H1 (cell line): Measurements from ENCODE around the gene OOSP3. TPM values are rescaled to one million over a fixed set of nuclear protein-coding genes. Genes with fewer than 3 reads are reported as not detected.

Source experiments
- CTCF ChIA-PET: fragments of 300-600 bp; sonication (Branson Sonifier 250); formaldehyde crosslinking; loops from one replicate; lab custom pipeline; 2021; ENCODE audit not compliant: partially characterized antibody; lab: Charles Lee
- POLR2A ChIA-PET: fragments of 300-600 bp; sonication (Branson Sonifier 250); formaldehyde crosslinking; loops from one replicate; lab custom pipeline; 2021; ENCODE audit warnings: inconsistent platforms; ENCODE audit not compliant: partially characterized antibody; lab: Charles Lee
- DNase-seq, 2 experiments: peaks; one replicate each; pipeline versions ENCODE4 v3.0.0 to v3.0.0-alpha.2; 2010 to 2022; ENCODE audit warnings: low spot score in 2 of 2, low read depth in 1 of 2, mixed read lengths in 1 of 2
- FAIRE-seq: peaks from 2 replicates; lab custom pipeline; 2011; peaks lifted over from hg19 to GRCh38; lab: Jason Lieb, UNC
- H2AFZ ChIP-seq: 2 replicates; pipeline ENCODE4 v1.8.1; 2012; ENCODE audit warnings: low read length, inconsistent platforms
- H2AK5ac ChIP-seq: 2 replicates; pipeline ENCODE4 v1.6.1; 2013; ENCODE audit warnings: low read depth, low read length
- H2BK120ac ChIP-seq: replicated peaks from 2 replicates; pipeline ENCODE3; 2013; ENCODE audit warnings: low read depth, low read length, inconsistent platforms
- H2BK12ac ChIP-seq: 2 replicates; pipeline ENCODE4 v1.6.1; 2013; ENCODE audit warnings: low read depth, low read length
- H2BK15ac ChIP-seq: 2 replicates; pipeline ENCODE4 v1.6.1; 2013; ENCODE audit warnings: low read length
- H2BK20ac ChIP-seq: 2 replicates; pipeline ENCODE4 v1.6.1; 2013; ENCODE audit warnings: low read length
- H2BK5ac ChIP-seq: 2 replicates; pipeline ENCODE4 v1.6.1; 2013; ENCODE audit warnings: low read depth, low read length
- H3K14ac ChIP-seq: 2 replicates; pipeline ENCODE4 v1.6.1; 2013; ENCODE audit warnings: inconsistent platforms; ENCODE audit not compliant: insufficient read length
- H3K18ac ChIP-seq: 2 replicates; pipeline ENCODE4 v1.6.1; 2013; ENCODE audit warnings: low read length; ENCODE audit errors: extremely low read depth
- H3K23ac ChIP-seq: 2 replicates; pipeline ENCODE4 v1.6.1; 2013; ENCODE audit warnings: inconsistent platforms; ENCODE audit not compliant: insufficient read length
- H3K23me2 ChIP-seq: 2 replicates; pipeline ENCODE4 v1.6.1; 2013; ENCODE audit warnings: low read depth, low read length
- H3K27ac ChIP-seq: 2 replicates; pipeline ENCODE4 v1.6.1; 2011; ENCODE audit warnings: low read depth, low read length, inconsistent platforms
- H3K27me3 ChIP-seq, 4 experiments: replicated peaks in 1 of 4; 1 replicate in 1 of 4; 2 replicates in 3 of 4; pipeline versions ENCODE4 v1.6.1 to v1.8.1; 2011 to 2013; ENCODE audit warnings: low read length in 3 of 4, mild to moderate bottlenecking in 3 of 4, inconsistent platforms in 2 of 4, mixed read lengths in 2 of 4, moderate library complexity in 1 of 4; ENCODE audit not compliant: control insufficient read depth in 3 of 4, insufficient read depth in 3 of 4; ENCODE audit errors: extremely low read depth in 1 of 4
- H3K36me3 ChIP-seq, 4 experiments: 2 replicates each; pipeline versions ENCODE4 v1.6.1 to v1.8.1; 2011 to 2013; ENCODE audit warnings: mild to moderate bottlenecking in 4 of 4, low read length in 3 of 4, moderate library complexity in 2 of 4, control low read depth in 1 of 4, inconsistent platforms in 1 of 4; ENCODE audit not compliant: insufficient read depth in 4 of 4, control insufficient read depth in 2 of 4
- H3K4ac ChIP-seq: replicated peaks from 2 replicates; pipeline ENCODE3; 2013; ENCODE audit warnings: low read length, low read depth, mixed read lengths, inconsistent platforms; ENCODE audit not compliant: insufficient read length
- H3K4me1 ChIP-seq, 4 experiments: replicated peaks in 1 of 4; 1 replicate in 1 of 4; 2 replicates in 3 of 4; pipeline versions ENCODE4 v1.6.1 to v1.8.1; 2011 to 2013; ENCODE audit warnings: low read length in 3 of 4, inconsistent platforms in 2 of 4, mixed read lengths in 1 of 4; ENCODE audit not compliant: insufficient read depth in 4 of 4, control insufficient read depth in 3 of 4
- H3K4me2 ChIP-seq, 2 experiments: 2 replicates each; pipeline versions ENCODE4 v1.6.1 to v1.8.1; 2011 to 2013; ENCODE audit warnings: low read depth in 2 of 2, low read length in 2 of 2, control low read depth in 1 of 2, inconsistent platforms in 1 of 2, mild to moderate bottlenecking in 1 of 2; ENCODE audit not compliant: insufficient read depth in 1 of 2
- H3K4me3 ChIP-seq, 4 experiments: fragments of 200-600, 300-600 bp in 1 of 4; sonication (generic), shearing (Covaris generic), sonication (Bioruptor Twin) in 1 of 4; 2 replicates each; pipeline versions ENCODE4 v1.5.1 to v1.8.1; 2011 to 2016; ENCODE audit warnings: low read length in 4 of 4, low read depth in 3 of 4, control low read depth in 2 of 4, inconsistent platforms in 2 of 4, mild to moderate bottlenecking in 2 of 4, mixed read lengths in 1 of 4, moderate library complexity in 1 of 4; ENCODE audit not compliant: insufficient read depth in 2 of 4; ENCODE audit errors: extremely low read depth in 1 of 4
- H3K56ac ChIP-seq: replicated peaks from 2 replicates; pipeline ENCODE3; 2013; ENCODE audit warnings: low read depth, mild to moderate bottlenecking, mixed read lengths, low read length, inconsistent platforms; ENCODE audit not compliant: insufficient read length
- H3K79me1 ChIP-seq: 2 replicates; pipeline ENCODE4 v1.6.1; 2013; ENCODE audit warnings: low read depth, low read length, control low read depth
- H3K79me2 ChIP-seq, 2 experiments: 2 replicates each; pipeline versions ENCODE4 v1.6.1 to v1.8.1; 2012 to 2013; ENCODE audit warnings: low read length in 2 of 2, mild to moderate bottlenecking in 2 of 2, inconsistent platforms in 1 of 2; ENCODE audit not compliant: insufficient read depth in 2 of 2, control insufficient read depth in 1 of 2
- H3K9ac ChIP-seq, 4 experiments: replicated peaks in 1 of 4; 1 replicate in 1 of 4; 2 replicates in 3 of 4; pipeline versions ENCODE4 v1.6.1 to v1.8.1; 2011 to 2013; ENCODE audit warnings: low read depth in 3 of 4, low read length in 3 of 4, control low read depth in 2 of 4, mild to moderate bottlenecking in 2 of 4, moderate library complexity in 2 of 4, inconsistent platforms in 1 of 4; ENCODE audit errors: extremely low read depth in 1 of 4
- H3K9me3 ChIP-seq, 2 experiments: 2 replicates each; pipeline versions ENCODE4 v1.6.1 to v1.8.1; 2012 to 2013; ENCODE audit warnings: mild to moderate bottlenecking in 2 of 2, moderate library complexity in 2 of 2, control low read depth in 1 of 2, inconsistent platforms in 1 of 2, low read depth in 1 of 2, low read length in 1 of 2, mixed read lengths in 1 of 2; ENCODE audit not compliant: insufficient read depth in 2 of 2
- H4K20me1 ChIP-seq, 2 experiments: replicated peaks in 1 of 2; 2 replicates each; pipeline versions ENCODE3 to v1.8.1; 2011 to 2013; ENCODE audit warnings: inconsistent platforms in 2 of 2, low read length in 2 of 2, mild to moderate bottlenecking in 1 of 2; ENCODE audit not compliant: insufficient read depth in 2 of 2, control insufficient read depth in 1 of 2
- H4K5ac ChIP-seq: 2 replicates; pipeline ENCODE4 v1.6.1; 2013; ENCODE audit warnings: low read length, low read depth, mixed read lengths, inconsistent platforms; ENCODE audit not compliant: insufficient read length
- H4K8ac ChIP-seq: 2 replicates; pipeline ENCODE4 v1.8.0; 2013; ENCODE audit warnings: mild to moderate bottlenecking, moderate library complexity, low read length, inconsistent platforms; ENCODE audit not compliant: insufficient read depth; ENCODE audit errors: extremely low read depth
- H4K91ac ChIP-seq: replicated peaks from 2 replicates; pipeline ENCODE3; 2013; ENCODE audit warnings: low read length, mixed read lengths, inconsistent platforms; ENCODE audit not compliant: insufficient read length
- ASH2L ChIP-seq: fragments of 200-600, 300-600 bp; sonication (generic); IDR thresholded peaks from one replicate; pipeline ENCODE4 v1.7.1; 2017; ENCODE audit warnings: low read length
- CBX5 ChIP-seq: fragments of 300-800, 300-1000 bp; sonication (generic); IDR thresholded peaks from 2 replicates; pipeline ENCODE4 v1.7.1; 2016; ENCODE audit warnings: antibody characterized with exemption, low read length, low read depth
- CEBPB ChIP-seq: IDR thresholded peaks from 2 replicates; pipeline ENCODE4 v1.6.1; 2012; ENCODE audit warnings: low read depth, low read length
- CHD1 ChIP-seq: IDR thresholded peaks from 2 replicates; pipeline ENCODE4 v1.6.1; 2012; ENCODE audit warnings: low read depth, low read length, improper control_type of control experiment
- GTF2F1 ChIP-seq: IDR thresholded peaks from 2 replicates; pipeline ENCODE4 v1.6.1; 2012; ENCODE audit warnings: low read depth, low read length, improper control_type of control experiment, borderline replicate concordance
- NRF1 ChIP-seq: IDR thresholded peaks from 2 replicates; pipeline ENCODE4 v1.6.1; 2011; ENCODE audit warnings: mild to moderate bottlenecking, low read depth, low read length, improper control_type of control experiment
- POU5F1 ChIP-seq: IDR thresholded peaks from 2 replicates; pipeline ENCODE4 v1.6.1; 2011; ENCODE audit warnings: low read depth, mild to moderate bottlenecking, low read length, moderate library complexity
- RAD21 ChIP-seq, 2 experiments: IDR thresholded peaks in 1 of 2; conservative IDR thresholded peaks in 1 of 2; 2 replicates each; pipeline ENCODE4 v1.6.1; 2011; ENCODE audit warnings: low read depth in 2 of 2, low read length in 2 of 2, improper control_type of control experiment in 1 of 2, inconsistent platforms in 1 of 2, mild to moderate bottlenecking in 1 of 2, moderate library complexity in 1 of 2
- SP2 ChIP-seq: IDR thresholded peaks from 2 replicates; pipeline ENCODE4 v1.6.1; 2012; ENCODE audit warnings: mild to moderate bottlenecking, low read length, inconsistent platforms
- SP4 ChIP-seq: IDR thresholded peaks from 2 replicates; pipeline ENCODE4 v1.6.1; 2012; ENCODE audit warnings: low read length, inconsistent platforms
- TAF7 ChIP-seq: optimal IDR thresholded peaks from 2 replicates; pipeline ENCODE3; 2011; ENCODE audit warnings: low read depth, mild to moderate bottlenecking, inconsistent platforms, low read length, moderate library complexity, borderline replicate concordance
- YY1 ChIP-seq: IDR thresholded peaks from 2 replicates; pipeline ENCODE4 v1.6.1; 2011; ENCODE audit warnings: low read depth, mild to moderate bottlenecking, low read length
- WGBS, 2 experiments: shearing (Covaris generic) in 1 of 2; methylation state at CpG; one replicate each; pipeline versions ENCODE4 v1.1.6 to v1.1.7; 2013 to 2015; ENCODE audit warnings: low lambda C conversion rate in 2 of 2, mixed read lengths in 2 of 2, inconsistent platforms in 1 of 2, low coverage in 1 of 2, missing lambda C conversion rate in 1 of 2; ENCODE audit not compliant: insufficient replicate concordance in 2 of 2, insufficient coverage in 1 of 2, insufficient read length in 1 of 2; ENCODE audit errors: extremely low coverage in 1 of 2, missing lambda C conversion rate in 1 of 2; 5-methylcytosine and 5-hydroxymethylcytosine counted together
- polyA plus RNA-seq, 7 experiments: library from polyadenylated mRNA; depleted of rRNA in 3 of 7; stranded (reverse) in 5 of 7; unstranded in 2 of 7; fragments of >200 nt in 5 of 7; fragments of 200-250 nt in 2 of 7; gene quantifications; 1 replicate in 5 of 7; 2 replicates in 1 of 7; 4 replicates in 1 of 7; pipeline versions ENCODE4 v1.2.1 to v1.2.3, GENCODE V29; 2011 to 2013; ENCODE audit warnings: missing spikeins in 2 of 7, mixed read lengths in 2 of 7
- total RNA-seq: library from RNA; stranded (reverse); fragmentation: NEBNext Ultra II Directional; extraction: Animal tissue kit (Norgen Biotek cat#: 25700); gene quantifications from 2 replicates; pipeline ENCODE4 v1.2.1, GENCODE V29; 2021
- TF ChIP-seq, protein P1 (sequence below): IDR thresholded peaks from 2 replicates; pipeline ENCODE4 v1.6.1; 2011; ENCODE audit warnings: low read length, improper control_type of control experiment
- TF ChIP-seq, protein P2 (sequence below): IDR thresholded peaks from 2 replicates; pipeline ENCODE4 v1.6.1; 2011; ENCODE audit warnings: low read depth, mild to moderate bottlenecking, low read length; ENCODE audit not compliant: insufficient read depth

The OOSP3 gene
- total and polyA plus RNA-seq, 2 of the 8 experiments (the other 6 are each of a cell fraction or from before 2014, with no cell fraction given), result not detected

DNA sequence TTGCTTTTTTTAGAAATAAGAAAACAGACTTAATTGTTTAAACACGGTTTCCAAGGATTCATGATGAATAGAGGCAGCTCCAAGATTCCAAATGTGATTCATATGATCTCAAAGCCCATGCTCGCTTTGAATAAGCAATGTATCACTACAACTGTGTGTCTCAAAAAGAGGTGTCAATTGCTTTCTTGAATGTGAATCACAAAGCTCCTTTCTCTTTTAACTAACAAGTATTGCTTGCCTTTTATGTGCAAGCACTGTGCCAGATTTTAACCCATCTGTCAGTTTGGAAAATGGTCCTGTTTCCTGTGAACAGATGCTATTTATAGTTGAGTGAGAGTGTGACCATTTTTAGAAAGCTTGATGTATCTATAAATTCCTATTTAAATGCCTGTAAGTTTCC is 66.1 kb downstream of the OOSP3 start:
- Histone ChIP-seq H3K27me3 (no peaks in the 10 kb centered on the region), H3K4me2 (no peak overlapping the region), H2BK12ac (no peak overlapping the region), H3K23me2 (no peaks in the 10 kb centered on the region), H3K18ac (no peak overlapping the region), H3K23ac (no peak overlapping the region), H2BK120ac (no peak overlapping the region), H3K4me3 (no peak overlapping the region), H3K79me1 (no peaks in the 10 kb centered on the region), H2BK15ac (no peak overlapping the region), H3K4me1 (no peaks in the 10 kb centered on the region), H4K8ac (no peak overlapping the region), H3K14ac (no peak overlapping the region), H3K56ac (no peak overlapping the region), H3K9me3 (no peaks in the 10 kb centered on the region), H2AFZ (no peak overlapping the region), H2BK20ac (no peak overlapping the region), H4K20me1 (no peaks in the 10 kb centered on the region), H3K36me3 (no peaks in the 10 kb centered on the region), H3K79me2 (no peaks in the 10 kb centered on the region), H4K91ac (no peak overlapping the region), H4K5ac (no peak overlapping the region), H3K9ac (no peak overlapping the region), H3K4ac (no peak overlapping the region), H3K27ac (no peak overlapping the region), H2BK5ac (no peak overlapping the region), H2AK5ac (no peak overlapping the region)
- FAIRE-seq (no peak), DNase-seq (no peak)
- 92% methylated on average over 2 of the region's 2 CpGs; no CpG with 5 or more reads in 1 of the 2 experiments for WGBS, 2 experiments
- ChIA-PET POLR2A (no interaction called here), CTCF (interaction anchor here (0.7 kb wide), 1 partner anchor 13 kb away, joined by 3 read pairs; no protein-coding TSS in a partner anchor)
- no peak for TF ChIP-seq CBX5
- TF ChIP-seq GTF2F1, result no peak
- TF ChIP-seq, protein P1, sequence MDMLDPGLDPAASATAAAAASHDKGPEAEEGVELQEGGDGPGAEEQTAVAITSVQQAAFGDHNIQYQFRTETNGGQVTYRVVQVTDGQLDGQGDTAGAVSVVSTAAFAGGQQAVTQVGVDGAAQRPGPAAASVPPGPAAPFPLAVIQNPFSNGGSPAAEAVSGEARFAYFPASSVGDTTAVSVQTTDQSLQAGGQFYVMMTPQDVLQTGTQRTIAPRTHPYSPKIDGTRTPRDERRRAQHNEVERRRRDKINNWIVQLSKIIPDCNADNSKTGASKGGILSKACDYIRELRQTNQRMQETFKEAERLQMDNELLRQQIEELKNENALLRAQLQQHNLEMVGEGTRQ, result no peak
- no peak for TF ChIP-seq CEBPB
- TF ChIP-seq CHD1, result no peak
- TF ChIP-seq, protein P2, sequence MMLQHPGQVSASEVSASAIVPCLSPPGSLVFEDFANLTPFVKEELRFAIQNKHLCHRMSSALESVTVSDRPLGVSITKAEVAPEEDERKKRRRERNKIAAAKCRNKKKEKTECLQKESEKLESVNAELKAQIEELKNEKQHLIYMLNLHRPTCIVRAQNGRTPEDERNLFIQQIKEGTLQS, result no peak
- TF ChIP-seq POU5F1, result no peak
- no peak for TF ChIP-seq NRF1
- no peak for TF ChIP-seq RAD21 (IDR thresholded peaks at IDR 0.05 in 1 of 2, conservative IDR thresholded peaks at IDR 0.05 in 1 of 2; ENCODE audit: low read depth in 2 of 2, low read length in 2 of 2)
- no peak for TF ChIP-seq ASH2L
- TF ChIP-seq TAF7, result no peak
- TF ChIP-seq YY1, result no peak
- no peak for TF ChIP-seq SP2
- TF ChIP-seq SP4, result no peak
